MM.1S (cell line): Measurements from ENCODE around the gene SPEF1.

Experiments
- EZH2 ChIP-seq: fragments of 300-600 bp; sonication (generic); optimal IDR thresholded peaks from 2 replicates; pipeline ENCODE3; 2017; ENCODE audit warnings: low read depth, mild to moderate bottlenecking, antibody characterized with exemption, low read length, mixed read lengths
- EZH2phosphoT487 ChIP-seq: fragments of 300-600 bp; sonication (generic); IDR thresholded peaks from 2 replicates; pipeline ENCODE4 v1.6.1; 2018; ENCODE audit warnings: antibody characterized with exemption, low read length

DNA sequence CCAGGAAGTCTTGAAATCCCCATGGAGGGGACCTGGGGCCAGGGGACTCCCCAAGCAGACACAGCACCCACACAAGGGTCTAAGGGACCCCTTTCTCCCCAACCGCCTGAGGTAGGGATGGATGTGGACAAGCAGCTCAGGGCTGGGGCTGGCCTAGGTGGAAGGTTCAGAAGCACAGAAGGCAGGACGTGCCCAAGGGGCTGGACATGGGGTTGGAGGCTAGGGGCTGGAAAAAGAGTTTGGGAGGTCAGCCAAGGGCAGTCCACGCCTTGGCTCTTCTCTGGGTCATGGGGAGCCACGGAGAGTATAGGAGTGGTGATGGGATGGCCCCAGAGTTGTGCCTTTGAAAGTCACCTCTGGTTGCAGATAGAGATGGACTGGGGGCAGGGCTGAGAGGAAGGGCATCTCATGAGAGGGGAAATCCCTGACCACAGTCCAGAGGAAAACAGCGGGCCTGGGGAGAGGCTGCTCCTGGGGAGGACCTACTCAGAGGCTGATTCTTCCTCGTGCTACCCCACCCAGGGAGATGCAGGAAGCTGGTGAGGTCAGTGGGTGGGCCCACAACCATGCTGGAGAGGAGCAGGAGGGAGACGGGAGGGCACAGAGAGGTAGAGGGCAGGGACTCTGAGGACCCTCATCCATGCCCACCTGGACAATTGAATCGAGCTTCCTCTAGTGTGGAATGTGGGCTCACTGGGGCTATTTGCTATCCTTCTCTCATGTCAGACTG lies 51.3 kb downstream of the SPEF1 start:
- no peak for TF ChIP-seq EZH2
- no peak for TF ChIP-seq EZH2phosphoT487
